HG02571 (cell line): Measurements from ENCODE around the gene HBE1.

ENCODE experiments used
- ATAC-seq: cut with Tn5 transposase; IDR thresholded peaks from one replicate; pipeline ENCODE4 v1.9.1; 2021; ENCODE audit warnings: mild to moderate bottlenecking, moderate library complexity; ENCODE audit not compliant: unreplicated experiment

The HBE1 gene

DNA sequence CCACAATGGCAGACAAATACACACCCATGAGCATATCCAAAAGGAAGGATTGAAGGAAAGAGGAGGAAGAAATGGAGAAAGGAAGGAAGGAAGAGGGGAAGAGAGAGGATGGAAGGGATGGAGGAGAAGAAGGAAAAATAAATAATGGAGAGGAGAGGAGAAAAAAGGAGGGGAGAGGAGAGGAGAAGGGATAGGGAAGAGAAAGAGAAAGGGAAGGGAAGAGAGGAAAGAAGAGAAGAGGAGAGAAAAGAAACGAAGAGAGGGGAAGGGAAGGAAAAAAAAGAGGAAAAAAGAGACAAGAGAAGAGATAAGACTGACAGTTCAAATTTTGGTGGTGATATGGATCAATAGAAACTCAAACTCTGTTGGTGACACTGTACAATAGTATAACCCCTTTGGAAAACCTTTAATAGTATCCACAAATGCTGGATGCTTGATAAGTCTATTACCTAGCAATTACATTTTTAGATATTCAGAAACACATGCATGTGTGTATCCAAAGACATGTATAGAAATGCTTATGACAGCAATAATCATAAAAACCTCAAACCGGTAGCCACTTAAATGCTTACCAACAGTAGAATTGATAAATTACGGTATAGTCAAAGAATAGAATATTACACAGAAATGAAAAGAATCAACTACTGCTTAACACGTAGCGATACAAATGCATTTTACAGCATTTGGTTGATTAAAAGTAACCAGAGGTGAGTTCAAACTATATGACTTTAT lies 34.2 kb downstream of the HBE1 start:
- no peak for ATAC-seq

DNA sequence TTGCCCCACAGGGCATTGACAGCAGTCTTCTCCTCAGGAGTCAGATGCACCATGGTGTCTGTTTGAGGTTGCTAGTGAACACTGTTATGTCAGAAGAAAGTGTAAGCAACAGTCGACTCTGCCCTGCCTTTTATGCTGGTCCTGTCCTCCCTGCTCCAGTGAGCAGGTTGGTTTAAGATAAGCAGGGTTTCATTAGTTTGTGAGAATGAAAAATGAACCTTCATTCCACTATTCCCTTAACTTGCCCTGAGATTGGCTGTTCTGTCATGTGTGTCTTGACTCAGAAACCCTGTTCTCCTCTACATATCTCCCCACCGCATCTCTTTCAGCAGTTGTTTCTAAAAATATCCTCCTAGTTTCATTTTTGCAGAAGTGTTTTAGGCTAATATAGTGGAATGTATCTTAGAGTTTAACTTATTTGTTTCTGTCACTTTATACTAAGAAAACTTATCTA lies 35.3 kb downstream of the HBE1 start, which contains the start of gene HBD:
Gene HBD (minus strand): TSS at position 103 of the 454 bp plus-strand sequence. CDS start 50 bp downstream, at position 53.
- peak; percentile 41 for ATAC-seq

DNA sequence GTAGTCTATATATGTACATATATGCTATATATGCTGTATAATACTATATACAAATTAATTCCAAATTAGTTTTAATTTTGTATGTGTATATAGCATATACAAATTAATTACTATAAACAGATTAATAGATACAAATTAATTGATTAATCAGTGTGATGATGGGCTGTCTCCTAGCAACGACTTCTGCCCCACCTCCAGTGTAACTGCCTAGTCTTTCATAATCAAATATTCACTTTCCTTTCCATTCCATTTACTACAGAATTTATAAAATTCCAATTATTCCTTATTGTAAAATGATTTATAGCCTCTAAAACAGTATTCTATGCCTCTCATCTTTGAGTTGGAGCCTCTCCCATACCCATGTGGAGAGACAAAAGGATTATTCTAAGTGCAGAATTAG lies 36.4 kb downstream of the HBE1 start:
- no peak for ATAC-seq

DNA sequence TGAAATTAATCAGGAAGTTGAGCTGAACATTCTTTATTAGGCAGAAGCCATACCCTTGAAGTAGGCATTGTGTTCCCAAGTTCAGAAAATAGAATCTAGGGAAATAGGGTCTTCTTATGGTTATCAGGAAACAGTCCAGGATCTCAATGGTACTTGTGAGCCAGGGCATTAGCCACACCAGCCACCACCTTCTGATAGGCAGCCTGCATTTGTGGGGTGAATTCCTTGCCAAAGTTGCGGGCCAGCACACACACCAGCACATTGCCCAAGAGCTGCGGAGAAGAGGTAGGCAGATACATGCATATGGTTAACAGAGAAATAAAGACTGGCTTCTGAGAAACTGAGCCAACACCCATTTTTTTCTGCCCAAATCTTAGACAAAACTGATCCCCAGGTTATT lies 36.9 kb downstream of the HBE1 start:
- ATAC-seq = no peak

DNA sequence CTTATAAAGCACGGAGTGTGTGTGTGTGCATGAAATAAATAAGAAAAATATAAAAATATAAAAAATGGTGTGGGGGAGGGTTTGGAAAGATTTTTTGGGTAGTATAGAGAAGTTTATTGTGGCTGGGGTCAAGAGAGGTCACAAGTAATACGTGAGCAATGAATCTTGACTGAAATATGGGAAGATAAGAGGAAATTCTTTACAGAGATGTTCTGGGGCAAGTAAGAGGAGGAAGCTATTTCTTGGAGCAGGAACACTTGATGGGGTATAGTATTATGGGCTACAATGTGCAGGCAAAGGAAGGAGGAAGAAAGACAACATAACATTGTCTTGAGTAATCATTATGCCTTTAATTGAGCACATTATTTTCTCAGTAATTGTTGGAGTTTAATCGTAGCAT lies 37.6 kb downstream of the HBE1 start:
- no peak for ATAC-seq

DNA sequence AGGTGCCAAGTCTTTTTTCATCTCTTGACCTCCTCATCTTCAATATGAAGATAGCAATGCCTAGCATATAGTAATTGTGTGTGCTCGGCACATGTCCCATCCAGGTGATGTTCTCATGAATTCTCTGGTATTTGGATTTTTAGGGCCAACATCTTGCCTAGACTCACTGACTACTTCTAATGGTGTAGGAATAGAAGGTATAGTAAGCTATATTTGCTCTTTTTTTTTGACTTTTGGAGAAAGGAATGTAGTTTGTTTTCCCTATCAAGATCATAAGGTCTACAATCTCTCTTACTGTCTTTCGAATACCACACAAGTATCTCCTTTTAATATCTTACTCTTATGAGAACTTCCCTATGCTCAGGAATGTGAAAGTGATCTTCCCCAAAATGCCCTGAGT lies 38.6 kb downstream of the HBE1 start:
- no peak for ATAC-seq

DNA sequence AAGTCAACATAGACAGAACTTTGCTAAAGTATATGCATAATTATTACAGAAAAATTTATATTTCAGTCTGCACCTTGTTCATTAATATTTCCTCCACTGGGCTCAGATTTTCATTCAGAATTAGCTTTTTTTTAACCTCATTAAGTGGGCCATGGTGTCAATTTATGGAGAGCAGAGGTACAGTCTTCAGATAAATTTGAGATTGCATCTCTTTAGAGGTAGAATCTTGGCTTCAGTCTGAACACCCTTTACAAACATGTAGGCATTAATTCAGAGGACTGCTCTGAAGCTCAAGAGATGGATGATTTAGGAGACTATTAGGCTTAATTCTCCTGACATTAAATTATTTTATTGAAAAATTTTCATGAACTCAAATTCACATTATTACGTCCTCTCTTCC lies 39.5 kb downstream of the HBE1 start:
- ATAC-seq = no peak

DNA sequence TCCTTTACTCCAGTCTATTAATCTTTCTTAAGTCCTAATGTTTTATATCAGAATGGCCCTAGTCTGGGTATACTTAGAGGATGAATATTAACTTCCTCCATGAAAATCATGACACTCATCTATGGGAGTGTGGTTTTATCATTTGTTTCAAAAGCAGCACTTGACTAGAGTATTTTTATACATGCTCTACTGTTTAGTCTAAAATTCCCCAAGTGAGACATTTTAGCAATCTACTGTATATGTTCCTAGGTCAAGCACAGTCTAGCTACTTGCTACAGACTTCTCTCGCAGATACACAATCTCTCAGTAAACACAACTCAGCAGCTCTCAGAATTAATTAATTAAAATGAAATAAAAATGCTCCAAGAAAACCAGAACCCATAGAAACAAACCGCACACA lies 39.9 kb downstream of the HBE1 start:
- no peak for ATAC-seq

DNA sequence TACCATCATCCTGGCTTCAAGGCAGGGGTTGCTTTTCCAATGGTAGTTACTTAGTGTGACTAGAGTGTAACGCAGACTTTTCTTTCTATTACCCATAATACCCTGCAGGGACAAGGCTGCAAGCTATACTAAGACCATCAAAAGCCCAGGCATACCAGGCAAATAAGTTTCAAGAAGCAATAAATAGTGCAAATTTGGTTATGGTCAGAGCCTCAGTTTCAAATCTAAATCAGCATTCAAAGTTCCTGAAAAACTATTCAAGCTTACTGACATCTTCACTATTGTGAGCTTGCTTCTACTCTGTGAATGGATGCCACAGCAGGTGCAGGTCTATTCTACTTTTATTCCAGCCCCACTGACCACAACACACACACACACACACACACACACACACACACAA lies 40.4 kb downstream of the HBE1 start:
- peak; percentile 53 for ATAC-seq

DNA sequence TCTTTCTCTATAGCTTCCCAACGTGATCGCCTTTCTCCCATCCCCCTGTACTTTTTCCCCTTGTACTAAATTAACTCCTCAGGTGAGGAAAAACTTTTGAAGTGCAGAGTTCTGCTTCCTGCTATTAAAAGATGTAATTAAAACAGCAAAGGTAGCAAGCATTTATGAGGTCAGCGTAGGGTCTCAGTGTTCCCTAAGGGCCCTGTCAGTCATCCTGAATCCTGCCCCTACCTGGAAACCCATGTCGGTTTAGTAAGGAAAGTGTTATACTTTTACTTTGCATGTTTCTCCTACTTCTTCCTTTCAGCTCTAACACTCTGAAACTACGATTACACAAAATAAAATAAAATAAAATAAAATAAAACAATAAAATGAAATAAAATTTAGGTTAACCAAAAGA lies 41.6 kb downstream of the HBE1 start:
- ATAC-seq = no peak

DNA sequence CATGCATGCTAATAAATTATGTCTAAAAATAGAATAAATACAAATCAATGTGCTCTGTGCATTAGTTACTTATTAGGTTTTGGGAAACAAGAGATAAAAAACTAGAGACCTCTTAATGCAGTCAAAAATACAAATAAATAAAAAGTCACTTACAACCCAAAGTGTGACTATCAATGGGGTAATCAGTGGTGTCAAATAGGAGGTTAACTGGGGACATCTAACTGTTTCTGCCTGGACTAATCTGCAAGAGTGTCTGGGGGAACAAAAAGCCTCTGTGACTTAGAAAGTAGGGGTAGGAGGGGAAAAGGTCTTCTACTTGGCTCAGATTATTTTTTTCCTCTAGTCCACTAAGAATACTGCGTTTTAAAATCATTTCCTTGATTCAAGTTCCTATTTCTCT lies 42.1 kb downstream of the HBE1 start:
- no peak for ATAC-seq

DNA sequence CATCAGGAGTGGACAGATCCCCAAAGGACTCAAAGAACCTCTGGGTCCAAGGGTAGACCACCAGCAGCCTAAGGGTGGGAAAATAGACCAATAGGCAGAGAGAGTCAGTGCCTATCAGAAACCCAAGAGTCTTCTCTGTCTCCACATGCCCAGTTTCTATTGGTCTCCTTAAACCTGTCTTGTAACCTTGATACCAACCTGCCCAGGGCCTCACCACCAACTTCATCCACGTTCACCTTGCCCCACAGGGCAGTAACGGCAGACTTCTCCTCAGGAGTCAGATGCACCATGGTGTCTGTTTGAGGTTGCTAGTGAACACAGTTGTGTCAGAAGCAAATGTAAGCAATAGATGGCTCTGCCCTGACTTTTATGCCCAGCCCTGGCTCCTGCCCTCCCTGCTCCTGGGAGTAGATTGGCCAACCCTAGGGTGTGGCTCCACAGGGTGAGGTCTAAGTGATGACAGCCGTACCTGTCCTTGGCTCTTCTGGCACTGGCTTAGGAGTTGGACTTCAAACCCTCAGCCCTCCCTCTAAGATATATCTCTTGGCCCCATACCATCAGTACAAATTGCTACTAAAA lies 42.9 kb downstream of the HBE1 start, which contains the start of gene HBB:
Gene HBB (minus strand): TSS at position 340 of the 579 bp plus-strand sequence. CDS start 50 bp downstream, at position 290.
- ATAC-seq = no peak

DNA sequence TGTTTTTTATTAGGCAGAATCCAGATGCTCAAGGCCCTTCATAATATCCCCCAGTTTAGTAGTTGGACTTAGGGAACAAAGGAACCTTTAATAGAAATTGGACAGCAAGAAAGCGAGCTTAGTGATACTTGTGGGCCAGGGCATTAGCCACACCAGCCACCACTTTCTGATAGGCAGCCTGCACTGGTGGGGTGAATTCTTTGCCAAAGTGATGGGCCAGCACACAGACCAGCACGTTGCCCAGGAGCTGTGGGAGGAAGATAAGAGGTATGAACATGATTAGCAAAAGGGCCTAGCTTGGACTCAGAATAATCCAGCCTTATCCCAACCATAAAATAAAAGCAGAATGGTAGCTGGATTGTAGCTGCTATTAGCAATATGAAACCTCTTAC lies 44.3 kb downstream of the HBE1 start:
- no peak for ATAC-seq

DNA sequence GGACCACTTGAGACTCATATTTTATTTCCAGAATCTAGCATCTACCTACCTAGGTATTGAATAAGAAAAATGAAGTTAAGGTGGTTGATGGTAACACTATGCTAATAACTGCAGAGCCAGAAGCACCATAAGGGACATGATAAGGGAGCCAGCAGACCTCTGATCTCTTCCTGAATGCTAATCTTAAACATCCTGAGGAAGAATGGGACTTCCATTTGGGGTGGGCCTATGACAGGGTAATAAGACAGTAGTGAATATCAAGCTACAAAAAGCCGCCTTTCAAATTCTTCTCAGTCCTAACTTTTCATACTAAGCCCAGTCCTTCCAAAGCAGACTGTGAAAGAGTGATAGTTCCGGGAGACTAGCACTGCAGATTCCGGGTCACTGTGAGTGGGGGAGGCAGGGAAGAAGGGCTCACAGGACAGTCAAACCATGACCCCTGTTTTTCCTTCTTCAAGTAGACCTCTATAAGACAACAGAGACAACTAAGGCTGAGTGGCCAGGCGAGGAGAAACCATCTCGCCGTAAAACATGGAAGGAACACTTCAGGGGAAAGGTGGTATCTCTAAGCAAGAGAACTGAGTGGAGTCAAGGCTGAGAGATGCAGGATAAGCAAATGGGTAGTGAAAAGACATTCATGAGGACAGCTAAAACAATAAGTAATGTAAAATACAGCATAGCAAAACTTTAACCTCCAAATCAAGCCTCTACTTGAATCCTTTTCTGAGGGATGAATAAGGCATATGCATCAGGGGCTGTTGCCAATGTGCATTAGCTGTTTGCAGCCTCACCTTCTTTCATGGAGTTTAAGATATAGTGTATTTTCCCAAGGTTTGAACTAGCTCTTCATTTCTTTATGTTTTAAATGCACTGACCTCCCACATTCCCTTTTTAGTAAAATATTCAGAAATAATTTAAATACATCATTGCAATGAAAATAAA lies 44.9 kb downstream of the HBE1 start:
- no peak for ATAC-seq

DNA sequence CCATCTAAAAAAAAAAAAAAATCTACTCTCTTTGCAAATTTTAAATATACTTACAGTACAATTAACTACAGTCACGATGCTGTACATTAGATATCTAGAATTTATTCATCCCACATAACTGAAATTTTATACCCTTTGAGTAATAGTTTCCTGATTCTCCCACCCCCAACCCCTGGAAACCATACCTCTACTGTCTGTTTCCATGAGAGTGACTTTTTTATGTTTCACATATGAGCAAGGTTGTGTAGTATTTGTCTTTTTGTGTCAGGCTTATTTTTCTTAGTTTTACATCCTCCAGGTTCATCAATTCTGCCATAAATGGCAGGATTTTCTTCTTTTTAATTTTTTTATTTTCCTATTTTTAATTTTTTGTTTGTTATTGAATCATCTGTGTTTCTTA lies 46.1 kb downstream of the HBE1 start:
- no peak for ATAC-seq

DNA sequence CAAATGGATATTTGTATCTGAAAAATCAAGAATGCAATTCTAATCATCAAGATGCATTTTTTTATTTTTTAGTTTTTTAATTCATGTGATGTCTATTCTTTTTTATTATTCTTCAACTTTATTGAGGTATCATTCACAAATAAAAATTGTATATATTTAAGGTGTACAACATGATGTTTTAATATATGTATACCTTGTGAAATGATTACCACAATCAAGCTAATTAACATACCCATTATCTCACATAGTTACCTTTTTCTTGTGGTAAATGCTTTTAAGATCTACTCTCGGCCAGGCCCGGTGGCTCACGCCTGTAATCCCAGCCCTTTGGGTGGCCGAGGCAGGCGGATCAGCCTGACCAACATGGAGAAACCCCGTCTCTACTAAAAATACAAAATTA lies 46.6 kb downstream of the HBE1 start:
- no peak for ATAC-seq
